Measurements from ENCODE around the gene CT45A9. TPM values are rescaled to one million over a fixed set of nuclear protein-coding genes. Genes with fewer than 3 reads are reported as not detected.
"Not testable (repeated sequence)": the region's sequence is repeated elsewhere in the genome, so short reads cannot be mapped to it uniquely, and the experiment has no call there.

The CT45A9 gene
- total RNA-seq: not detected

GRCh38 chrX:135871712-135872111 is at the start of gene CT45A9:
TSS of gene CT45A9 (minus strand) at chrX:135871812. CDS start at chrX:135868061, 3,751 bp downstream.
- in situ Hi-C loops (cut with MboI; ENCODE audit: low pct_ligation_motif_present in 1 of 4, low pct_unique_long_range_greater_than_20kb in 1 of 4, low sequenced_read_pairs in 3 of 4); H3K36me3 ChIP-seq; H3K4me3 ChIP-seq; intact Hi-C loops (cut with DNase I; ENCODE audit: low total_unique reads); H3K27ac ChIP-seq; H3K4me1 ChIP-seq; H3K27me3 ChIP-seq; H3K9me3 ChIP-seq; DNase-seq: not testable (repeated sequence)
- no CpG with 5 or more reads among the region's 17 CpGs for WGBS, 2 donors (ENCODE audit: low coverage in 1 of 2)

- intact Hi-C loops (cut with DNase I; ENCODE audit: low total_unique reads): not testable (repeated sequence)
- 17% methylated on average over 1 of the region's 1 CpG; no CpG with 5 or more reads in 1 of the 2 donors for WGBS, 2 donors (ENCODE audit: low coverage in 1 of 2)
Observed at GRCh38 chrX:135920516-135920915, 48.9 kb upstream of the CT45A9 start.

GRCh38 chrX:135914404-135914803 is 42.8 kb upstream of the CT45A9 start:
- Histone ChIP-seq H3K27me3 (no peaks in the 10 kb centered on the region), H3K36me3 (no peaks in the 10 kb centered on the region), H3K27ac (no peak overlapping the region), H3K9me3 (no peaks in the 10 kb centered on the region), H3K4me3 (no peak overlapping the region), H3K4me1 (no peaks in the 10 kb centered on the region)
- no peak for TF ChIP-seq POLR2A (IDR thresholded peaks at IDR 0.05)
- no peak for TF ChIP-seq POLR2AphosphoS5 (IDR thresholded peaks at IDR 0.05)
- no peak for TF ChIP-seq CTCF (IDR thresholded peaks at IDR 0.05)
- no peak for TF ChIP-seq EP300 (IDR thresholded peaks at IDR 0.05; ENCODE audit: low read depth)
- no peak for DNase-seq
- in situ Hi-C loops (cut with MboI; ENCODE audit: low pct_ligation_motif_present in 1 of 4, low pct_unique_long_range_greater_than_20kb in 1 of 4, low sequenced_read_pairs in 3 of 4) (no loop called here), intact Hi-C loops (cut with DNase I; ENCODE audit: low total_unique reads) (no loop called here)
- 85% methylated on average over 5 of the region's 5 CpGs; no CpG with 5 or more reads in 1 of the 2 donors for whole genome bisulfite sequencing, 2 donors (ENCODE audit: low coverage in 1 of 2)

More at GRCh38 chrX:135920516-135920915, 48.9 kb upstream of the CT45A9 start:
- DNase-seq; H3K36me3 ChIP-seq; H3K4me3 ChIP-seq; H3K27ac ChIP-seq; H3K4me1 ChIP-seq; H3K27me3 ChIP-seq; H3K9me3 ChIP-seq; in situ Hi-C loops (cut with MboI; ENCODE audit: low pct_ligation_motif_present in 1 of 4, low pct_unique_long_range_greater_than_20kb in 1 of 4, low sequenced_read_pairs in 3 of 4): not testable (repeated sequence)

GRCh38 chrX:135910251-135910650 is 38.6 kb upstream of the CT45A9 start:
- no peak overlapping the region for H3K27ac ChIP-seq
- no peaks in the 10 kb centered on the region for H3K36me3 ChIP-seq
- WGBS, 2 donors (ENCODE audit: low coverage in 1 of 2): 74% methylated on average over 5 of the region's 5 CpGs; no CpG with 5 or more reads in 1 of the 2 donors
- in situ Hi-C loops (cut with MboI; ENCODE audit: low pct_ligation_motif_present in 1 of 4, low pct_unique_long_range_greater_than_20kb in 1 of 4, low sequenced_read_pairs in 3 of 4) (no loop called here), intact Hi-C loops (cut with DNase I; ENCODE audit: low total_unique reads) (no loop called here)
- no peaks in the 10 kb centered on the region for H3K27me3 ChIP-seq
- no peak overlapping the region for H3K4me3 ChIP-seq
- no peak for DNase-seq
- no peaks in the 10 kb centered on the region for H3K4me1 ChIP-seq
- TF ChIP-seq EP300 (IDR thresholded peaks at IDR 0.05; ENCODE audit: low read depth) (no peak), POLR2AphosphoS5 (IDR thresholded peaks at IDR 0.05) (no peak), POLR2A (IDR thresholded peaks at IDR 0.05) (no peak), CTCF (IDR thresholded peaks at IDR 0.05) (no peak)
- no peaks in the 10 kb centered on the region for H3K9me3 ChIP-seq

- 86% methylated on average over 22 of the region's 22 CpGs; no CpG with 5 or more reads in 1 of the 2 donors for WGBS, 2 donors (ENCODE audit: low coverage in 1 of 2)
- TF ChIP-seq EP300 (IDR thresholded peaks at IDR 0.05; ENCODE audit: low read depth) (no peak), POLR2AphosphoS5 (IDR thresholded peaks at IDR 0.05) (no peak), POLR2A (IDR thresholded peaks at IDR 0.05) (no peak), CTCF (IDR thresholded peaks at IDR 0.05) (no peak)
- H3K36me3 ChIP-seq: no peaks in the 10 kb centered on the region
Observed at GRCh38 chrX:135893294-135893817, 21.7 kb upstream of the CT45A9 start, which contains the start of the genes CT45A10 and SAGE1. TSS of gene CT45A10 (minus strand) at chrX:135893444. CDS start at chrX:135885344, 8,100 bp downstream. TSS of gene SAGE1 (plus strand) at chrX:135893716. CDS start at chrX:135896243, 2,527 bp downstream.

More at GRCh38 chrX:135893294-135893817, 21.7 kb upstream of the CT45A9 start, which contains the start of the genes CT45A10 and SAGE1:
- no peak for DNase-seq
- H3K27ac ChIP-seq: no peak within 1 kb of the TSS
- in situ Hi-C loops (cut with MboI; ENCODE audit: low pct_ligation_motif_present in 1 of 4, low pct_unique_long_range_greater_than_20kb in 1 of 4, low sequenced_read_pairs in 3 of 4): no loop called here
- no peak within 1 kb of the TSS for H3K4me3 ChIP-seq
- H3K9me3 ChIP-seq: no peaks in the 10 kb centered on the region
- intact Hi-C loops (cut with DNase I; ENCODE audit: low total_unique reads): no loop called here
- H3K27me3 ChIP-seq: no peaks in the 10 kb centered on the region
- no peaks in the 10 kb centered on the region for H3K4me1 ChIP-seq
